H1 (cell line): Measurements from ENCODE around the gene LCE1E. TPM values are rescaled to one million over a fixed set of nuclear protein-coding genes. Genes with fewer than 3 reads are reported as not detected.

Experiments
- JUND ChIP-seq: IDR thresholded peaks from 2 replicates; pipeline ENCODE4 v1.6.1; 2011; ENCODE audit warnings: mild to moderate bottlenecking, improper control_type of control experiment, low read length
- RBBP5 ChIP-seq: IDR thresholded peaks from 2 replicates; pipeline ENCODE4 v1.7.1; 2012; ENCODE audit warnings: low read depth, mild to moderate bottlenecking, inconsistent platforms, low read length, moderate library complexity, borderline replicate concordance
- SP1 ChIP-seq: IDR thresholded peaks from 2 replicates; pipeline ENCODE4 v1.6.1; 2011; ENCODE audit warnings: low read depth, low read length
- TAF7 ChIP-seq: optimal IDR thresholded peaks from 2 replicates; pipeline ENCODE3; 2011; ENCODE audit warnings: low read depth, mild to moderate bottlenecking, inconsistent platforms, low read length, moderate library complexity, borderline replicate concordance
- TCF12 ChIP-seq: IDR thresholded peaks from 2 replicates; pipeline ENCODE4 v1.6.1; 2011; ENCODE audit warnings: low read depth, mild to moderate bottlenecking, low read length
- polyA plus RNA-seq, 7 experiments: library from polyadenylated mRNA; depleted of rRNA in 3 of 7; stranded (reverse) in 5 of 7; unstranded in 2 of 7; fragments of >200 nt in 5 of 7; fragments of 200-250 nt in 2 of 7; gene quantifications; 1 replicate in 5 of 7; 2 replicates in 1 of 7; 4 replicates in 1 of 7; pipeline versions ENCODE4 v1.2.1 to v1.2.3, GENCODE V29; 2011 to 2013; ENCODE audit warnings: missing spikeins in 2 of 7, mixed read lengths in 2 of 7
- total RNA-seq: library from RNA; stranded (reverse); fragmentation: NEBNext Ultra II Directional; extraction: Animal tissue kit (Norgen Biotek cat#: 25700); gene quantifications from 2 replicates; pipeline ENCODE4 v1.2.1, GENCODE V29; 2021

Gene LCE1E
- total and polyA plus RNA-seq, 2 of the 8 experiments (the other 6 are each of a cell fraction or from before 2014, with no cell fraction given), result not detected

- TF ChIP-seq SP1 (no peak), TCF12 (no peak), TAF7 (no peak), JUND (no peak), RBBP5 (no peak)
These were observed 25.0 kb downstream of the LCE1E start (continued) for GRCh38 chr1:152811050-152811449.
